Glutamatergic neuron (in vitro differentiated cells): ENCODE measurements around the gene GDPD5. TPM values are rescaled to one million over a fixed set of nuclear protein-coding genes. Genes with fewer than 3 reads are reported as not detected.

ENCODE experiments used
- DNase-seq: peaks from one replicate; pipeline ENCODE4 v3.0.0; 2022
- H3K27ac Mint-ChIP-seq: one replicate; pipeline ENCODE4 v1.8.0; 2020; ENCODE audit warnings: mild to moderate bottlenecking, mixed read lengths, inconsistent platforms; ENCODE audit not compliant: unreplicated experiment
- H3K27me3 Mint-ChIP-seq: one replicate; pipeline ENCODE4 v1.8.0; 2020; ENCODE audit warnings: mild to moderate bottlenecking, moderate library complexity, mixed read lengths, inconsistent platforms; ENCODE audit not compliant: unreplicated experiment
- H3K36me3 Mint-ChIP-seq: one replicate; pipeline ENCODE4 v1.8.0; 2020; ENCODE audit warnings: mild to moderate bottlenecking, mixed read lengths, inconsistent platforms; ENCODE audit not compliant: unreplicated experiment
- H3K4me1 Mint-ChIP-seq: one replicate; pipeline ENCODE4 v1.8.0; 2020; ENCODE audit warnings: mild to moderate bottlenecking, low read depth, mixed read lengths, inconsistent platforms; ENCODE audit not compliant: unreplicated experiment
- H3K4me3 Mint-ChIP-seq: one replicate; pipeline ENCODE4 v1.8.0; 2020; ENCODE audit warnings: mild to moderate bottlenecking, mixed read lengths, inconsistent platforms; ENCODE audit not compliant: unreplicated experiment
- H3K9me3 Mint-ChIP-seq: one replicate; pipeline ENCODE4 v1.8.0; 2020; ENCODE audit warnings: mild to moderate bottlenecking, moderate library complexity, mixed read lengths, inconsistent platforms; ENCODE audit not compliant: unreplicated experiment
- CTCF ChIP-seq: fragments of 200-600 bp; sonication (generic); IDR thresholded peaks from one replicate; pipeline ENCODE4 v1.5.0; 2021; ENCODE audit not compliant: partially characterized antibody, unreplicated experiment
- total RNA-seq: library from RNA; stranded (reverse); fragmentation: NEBNext Ultra II Directional; extraction: Animal tissue kit (Norgen Biotek cat#: 25700); gene quantifications from one replicate; pipeline ENCODE4 v1.2.1, GENCODE V29; 2021; ENCODE audit not compliant: unreplicated experiment

The GDPD5 gene
- total RNA-seq, 1 donor from 2014 or later = 147 TPM

GRCh38 chr11:75502138-75502537, 23.6 kb downstream of the GDPD5 start:
- Mint-ChIP-seq H3K4me1 (peaks cover 15% of the 10 kb centered on the region), H3K27ac (no peak overlapping the region), H3K4me3 (no peak overlapping the region), H3K27me3 (peaks cover 13% of the 10 kb centered on the region), H3K36me3 (peaks cover 6% of the 10 kb centered on the region), H3K9me3 (peaks cover 16% of the 10 kb centered on the region)
- no peak for TF ChIP-seq CTCF
- no peak for DNase-seq

DNA sequence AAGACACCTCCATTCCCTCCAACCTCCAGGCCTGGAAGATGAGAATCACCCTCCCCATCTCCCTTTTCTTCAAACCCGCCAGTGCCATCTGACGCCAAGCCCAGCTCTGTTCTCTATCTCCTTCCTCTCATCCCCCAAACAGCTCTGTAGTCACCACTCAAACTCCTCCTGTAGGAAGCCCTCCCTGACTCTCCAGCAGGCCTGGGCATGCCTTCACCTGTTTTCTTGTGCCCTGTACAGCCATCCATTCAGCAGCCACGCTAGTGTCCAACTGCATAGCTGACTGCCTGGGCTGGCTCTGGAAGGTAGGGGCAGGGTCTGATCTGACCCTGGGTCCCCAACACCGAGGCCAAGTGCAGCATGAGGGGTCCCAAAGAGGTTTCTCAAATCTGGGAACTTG, 25.0 kb downstream of the GDPD5 start:
- H3K27me3 Mint-ChIP-seq = peaks cover 13% of the 10 kb centered on the region
- peaks cover 18% of the 10 kb centered on the region for H3K9me3 Mint-ChIP-seq
- TF ChIP-seq CTCF = no peak
- no peak for DNase-seq
- no peak overlapping the region for H3K27ac Mint-ChIP-seq
- peaks cover 12% of the 10 kb centered on the region for H3K4me1 Mint-ChIP-seq
- no peak overlapping the region for H3K4me3 Mint-ChIP-seq
- peaks cover 6% of the 10 kb centered on the region for H3K36me3 Mint-ChIP-seq

GRCh38 chr11:75499423-75500190, 26.1 kb downstream of the GDPD5 start:
- H3K9me3 Mint-ChIP-seq = peaks cover 18% of the 10 kb centered on the region

GRCh38 chr11:75498556-75499255, 27.0 kb downstream of the GDPD5 start:
- no peak for DNase-seq
- H3K4me1 Mint-ChIP-seq = peaks cover 7% of the 10 kb centered on the region
- no peak overlapping the region for H3K27ac Mint-ChIP-seq
- H3K9me3 Mint-ChIP-seq = peaks cover 18% of the 10 kb centered on the region
- peaks cover 6% of the 10 kb centered on the region for H3K36me3 Mint-ChIP-seq
- no peak overlapping the region for H3K4me3 Mint-ChIP-seq
- TF ChIP-seq CTCF = no peak
- H3K27me3 Mint-ChIP-seq = peaks cover 15% of the 10 kb centered on the region

More at GRCh38 chr11:75499423-75500190, 26.1 kb downstream of the GDPD5 start:
- Mint-ChIP-seq H3K27me3 (peaks cover 15% of the 10 kb centered on the region), H3K4me3 (no peak overlapping the region), H3K36me3 (peaks cover 6% of the 10 kb centered on the region), H3K27ac (no peak overlapping the region), H3K4me1 (peaks cover 11% of the 10 kb centered on the region)
- DNase-seq = no peak
- TF ChIP-seq CTCF = no peak
